Calu3 (cell line): ENCODE results near the gene SLC27A4. TPM values are rescaled to one million over a fixed set of nuclear protein-coding genes. Genes with fewer than 3 reads are reported as not detected.

ENCODE experiments used
- BruUV-seq: library from RNA; stranded (reverse); fragments of 400-500 nt; replicated peaks from 2 replicates; lab custom pipeline; 2021; lab: Mats Ljungman, UMichigan
- CTCF ChIA-PET: fragments of 300-600 bp; sonication (Branson Sonifier 250); formaldehyde crosslinking; loops from one replicate; lab custom pipeline; 2022; ENCODE audit warnings: antibody characterized with exemption; lab: Charles Lee
- DNase-seq: peaks from one replicate; pipeline ENCODE4 v3.0.0; 2022
- H3K27ac Mint-ChIP-seq: one replicate; pipeline ENCODE4 v1.8.0; 2022; ENCODE audit warnings: mixed read lengths; ENCODE audit not compliant: unreplicated experiment
- H3K27me3 Mint-ChIP-seq: one replicate; pipeline ENCODE4 v1.8.0; 2022; ENCODE audit warnings: mixed read lengths; ENCODE audit not compliant: unreplicated experiment
- H3K36me3 Mint-ChIP-seq: one replicate; pipeline ENCODE4 v1.8.0; 2022; ENCODE audit warnings: mild to moderate bottlenecking, moderate library complexity, mixed read lengths; ENCODE audit not compliant: insufficient read depth, unreplicated experiment
- H3K4me1 Mint-ChIP-seq: one replicate; pipeline ENCODE4 v1.8.0; 2022; ENCODE audit warnings: mild to moderate bottlenecking, low read depth, mixed read lengths; ENCODE audit not compliant: unreplicated experiment
- H3K4me3 Mint-ChIP-seq: one replicate; pipeline ENCODE4 v1.8.0; 2022; ENCODE audit warnings: mild to moderate bottlenecking, low read depth, moderate library complexity, mixed read lengths; ENCODE audit not compliant: unreplicated experiment
- H3K9me3 Mint-ChIP-seq: one replicate; pipeline ENCODE4 v1.8.0; 2022; ENCODE audit warnings: low read depth, mixed read lengths; ENCODE audit not compliant: unreplicated experiment
- CTCF ChIP-seq: fragments of 200-600 bp; IDR thresholded peaks from one replicate; pipeline ENCODE4 v1.8.0; 2022; ENCODE audit warnings: antibody characterized with exemption; ENCODE audit not compliant: unreplicated experiment
- intact Hi-C: fragments of 100-400 bp; cut with micrococcal nuclease; formaldehyde crosslinking; loops from one replicate; pipeline ENCODE4 v1.10.0; 2022; ENCODE audit not compliant: unreplicated experiment
- total RNA-seq: library from RNA; stranded (reverse); gene quantifications from 2 replicates; pipeline ENCODE4 v1.2.3, GENCODE V29; 2022

The SLC27A4 gene
- total RNA-seq, 1 experiment from 2014 or later: 13.8 TPM

GRCh38 chr9:128358861-128359260 lies 18.5 kb downstream of the SLC27A4 start:
- CTCF ChIA-PET: no interaction called here

GRCh38 chr9:128360826-128361225 lies 20.5 kb downstream of the SLC27A4 start:
- H3K4me3 Mint-ChIP-seq: no peak overlapping the region
- no peak for DNase-seq
- no peaks in the 10 kb centered on the region for H3K9me3 Mint-ChIP-seq
- no TSS peak for BruUV-seq
- peaks cover 18% of the 10 kb centered on the region for H3K36me3 Mint-ChIP-seq
- intact Hi-C loops: loop anchor here (5.0 kb wide), 1 partner anchor 51 kb away; no protein-coding TSS in a partner anchor
- no peaks in the 10 kb centered on the region for H3K27me3 Mint-ChIP-seq
- H3K4me1 Mint-ChIP-seq: peaks cover 8% of the 10 kb centered on the region
- CTCF ChIA-PET: interaction anchor here (0.6 to 0.7 kb wide), 3 partner anchors 37 to 1753 kb away, joined by 3 to 4 read pairs (median 4); no protein-coding TSS in a partner anchor
- no peak for TF ChIP-seq CTCF
- no peak overlapping the region for H3K27ac Mint-ChIP-seq

More at GRCh38 chr9:128358861-128359260, 18.5 kb downstream of the SLC27A4 start:
- Mint-ChIP-seq H3K4me1 (peaks cover 8% of the 10 kb centered on the region), H3K36me3 (peaks cover 20% of the 10 kb centered on the region), H3K27me3 (no peaks in the 10 kb centered on the region), H3K27ac (no peak overlapping the region), H3K4me3 (no peak overlapping the region), H3K9me3 (no peaks in the 10 kb centered on the region)
- TF ChIP-seq CTCF: no peak
- no TSS peak for BruUV-seq
- no peak for DNase-seq
- intact Hi-C loops: no loop called here

GRCh38 chr9:128361296-128361985 lies 21.1 kb downstream of the SLC27A4 start:
- no peak for TF ChIP-seq CTCF
- no peak for DNase-seq
- H3K4me1 Mint-ChIP-seq: peaks cover 8% of the 10 kb centered on the region
- peaks cover 12% of the 10 kb centered on the region for H3K36me3 Mint-ChIP-seq
- no peaks in the 10 kb centered on the region for H3K9me3 Mint-ChIP-seq
- intact Hi-C loops: loop anchor here (5.0 kb wide), 1 partner anchor 51 kb away; no protein-coding TSS in a partner anchor
- no peak overlapping the region for H3K27ac Mint-ChIP-seq
- peak overlapping the region; percentile 68 for H3K4me3 Mint-ChIP-seq
- BruUV-seq: no TSS peak
- CTCF ChIA-PET: interaction anchor here (0.5 to 1.9 kb wide), 11 partner anchors 9 to 1752 kb away, joined by 3 to 13 read pairs (median 4); partner anchors contain the start of genes CERCAM and URM1
- no peaks in the 10 kb centered on the region for H3K27me3 Mint-ChIP-seq

GRCh38 chr9:128361986-128362646 lies 21.8 kb downstream of the SLC27A4 start:
- H3K4me3 Mint-ChIP-seq: peak overlapping the region; percentile 68
- no TSS peak for BruUV-seq
- peak; percentile 75 for TF ChIP-seq CTCF
- no peaks in the 10 kb centered on the region for H3K9me3 Mint-ChIP-seq
- peaks cover 12% of the 10 kb centered on the region for H3K36me3 Mint-ChIP-seq
- peaks cover 8% of the 10 kb centered on the region for H3K4me1 Mint-ChIP-seq
- intact Hi-C loops: loop anchor here (5.0 kb wide), 1 partner anchor 50 kb away; no protein-coding TSS in a partner anchor
- no peaks in the 10 kb centered on the region for H3K27me3 Mint-ChIP-seq
- no peak overlapping the region for H3K27ac Mint-ChIP-seq
- DNase-seq: peak; percentile 74
- CTCF ChIA-PET: interaction anchor here (0.5 to 1.9 kb wide), 9 partner anchors 9 to 178 kb away, joined by 3 to 13 read pairs (median 4); partner anchors contain the start of genes CERCAM and URM1
